Panc1 (cell line): ENCODE data around the gene OR51V1. TPM values are rescaled to one million over a fixed set of nuclear protein-coding genes. Genes with fewer than 3 reads are reported as not detected.

ENCODE experiments used
- ATAC-seq: fragments of 200-7000 bp; cut with Tn5 transposase; 2 replicates; pipeline ENCODE4 v1.9.1; 2020; ENCODE audit warnings: mild to moderate bottlenecking, moderate library complexity
- BruUV-seq: library from RNA; stranded (reverse); fragments of 400-500 nt; replicated peaks from 2 replicates; lab custom pipeline; 2021; lab: Mats Ljungman, UMichigan
- CTCF ChIA-PET: fragments of 300-600 bp; sonication (Branson Sonifier 250); formaldehyde crosslinking; loops from one replicate; lab custom pipeline; 2022; ENCODE audit warnings: antibody characterized with exemption; lab: Charles Lee
- POLR2A ChIA-PET: fragments of 300-600 bp; sonication (Branson Sonifier 250); formaldehyde crosslinking; loops from one replicate; lab custom pipeline; 2022; ENCODE audit warnings: antibody characterized with exemption; lab: Charles Lee
- DNase-seq: peaks from one replicate; pipeline ENCODE4 v3.0.0-alpha.2; 2010; ENCODE audit warnings: low read depth, low spot score
- H3K27ac ChIP-seq: 2 replicates; pipeline ENCODE4 v1.5.1; 2011; ENCODE audit warnings: mild to moderate bottlenecking, low read length, inconsistent platforms
- H3K27me3 ChIP-seq: fragments of 200-500 bp; sonication (Bioruptor generic); 2 replicates; pipeline ENCODE4 v1.6.0; 2014; ENCODE audit warnings: low read length, inconsistent platforms; ENCODE audit not compliant: control insufficient read depth, insufficient read depth
- H3K36me3 ChIP-seq: fragments of 200-500 bp; sonication (Bioruptor generic); 2 replicates; pipeline ENCODE4 v1.5.1; 2014; ENCODE audit warnings: inconsistent platforms, mild to moderate bottlenecking, low read length, moderate library complexity; ENCODE audit not compliant: control insufficient read depth, insufficient read depth
- H3K4me1 ChIP-seq: 2 replicates; pipeline ENCODE4 v1.5.1; 2011; ENCODE audit warnings: inconsistent platforms, mild to moderate bottlenecking, low read length, moderate library complexity; ENCODE audit not compliant: control insufficient read depth, insufficient read depth
- H3K4me3 ChIP-seq, 2 experiments: 2 replicates each; pipeline ENCODE4 v1.5.1; 2011 to 2012; ENCODE audit warnings: low read depth in 2 of 2, low read length in 2 of 2, mild to moderate bottlenecking in 2 of 2, inconsistent platforms in 1 of 2, moderate library complexity in 1 of 2
- H3K9me3 ChIP-seq: fragments of 200-500 bp; sonication (Bioruptor generic); 2 replicates; pipeline ENCODE4 v1.5.1; 2014; ENCODE audit warnings: low read depth, mild to moderate bottlenecking, inconsistent platforms, low read length, moderate library complexity; ENCODE audit not compliant: control insufficient read depth, insufficient read depth
- CTCF ChIP-seq: fragments of 450-650 bp; IDR thresholded peaks from 2 replicates; pipeline ENCODE4 v1.5.1; 2017; ENCODE audit warnings: mild to moderate bottlenecking
- POLR2AphosphoS5 ChIP-seq: IDR thresholded peaks from 2 replicates; pipeline ENCODE4 v1.6.1; 2012; ENCODE audit warnings: mild to moderate bottlenecking, low read depth, low read length, moderate library complexity
- REST ChIP-seq, 2 experiments: IDR thresholded peaks; 2 replicates each; pipeline ENCODE4 v1.6.1; 2011 to 2012; ENCODE audit warnings: low read depth in 2 of 2, control low read depth in 1 of 2, low read length in 1 of 2, mild to moderate bottlenecking in 1 of 2, moderate library complexity in 1 of 2; ENCODE audit not compliant: insufficient read depth in 1 of 2
- SIN3A ChIP-seq: IDR thresholded peaks from 2 replicates; pipeline ENCODE4 v1.6.1; 2012; ENCODE audit warnings: low read depth, mild to moderate bottlenecking, low read length, moderate library complexity, borderline replicate concordance; ENCODE audit not compliant: insufficient read depth
- TCF7L2 ChIP-seq: IDR thresholded peaks from 2 replicates; pipeline ENCODE4 v1.6.1; 2011; ENCODE audit warnings: mild to moderate bottlenecking, low read depth, low read length, inconsistent platforms
- in situ Hi-C: cut with HindIII; loops from 2 replicates; pipeline ENCODE4 v1.10.0; 2016; ENCODE audit warnings: low sequenced_read_pairs, low pct_unique_long_range_greater_than_20kb
- intact Hi-C: fragments of 100-400 bp; cut with micrococcal nuclease; formaldehyde crosslinking; loops from one replicate; pipeline ENCODE4 v1.10.0; 2022; ENCODE audit not compliant: unreplicated experiment
- total RNA-seq: library from RNA; stranded (reverse); gene quantifications from one replicate; pipeline ENCODE4 v1.2.1, GENCODE V29; 2021; ENCODE audit not compliant: unreplicated experiment

The OR51V1 gene
- total RNA-seq, 1 experiment from 2014 or later: not detected

- H3K36me3 ChIP-seq: no peaks in the 10 kb centered on the region
- H3K4me3 ChIP-seq: no peak overlapping the region
- intact Hi-C loops: no loop called here
- H3K27me3 ChIP-seq: peaks cover 4% of the 10 kb centered on the region; the same call in 1 of the 2 replicates
- ChIA-PET POLR2A (no interaction called here), CTCF (no interaction called here)
- no peaks in the 10 kb centered on the region for H3K9me3 ChIP-seq
- ATAC-seq (no peak), DNase-seq (no peak)
- TF ChIP-seq REST (IDR thresholded peaks at IDR 0.05; ENCODE audit: insufficient read depth in 1 of 2, low read depth in 2 of 2, low read length in 1 of 2): no peak
- no peak for TF ChIP-seq CTCF
- TF ChIP-seq SIN3A: no peak
- TF ChIP-seq TCF7L2: no peak
- TF ChIP-seq POLR2AphosphoS5: no peak
- no TSS peak for BruUV-seq
- H3K4me1 ChIP-seq: no peaks in the 10 kb centered on the region
- in situ Hi-C loops: no loop called here
- no peak overlapping the region for H3K27ac ChIP-seq
These were observed 41.0 kb upstream of the OR51V1 start for GRCh38 chr11:5241458-5241857.

GRCh38 chr11:5240458-5240857 is 40.0 kb upstream of the OR51V1 start:
- ChIA-PET POLR2A (no interaction called here), CTCF (no interaction called here)
- no peaks in the 10 kb centered on the region for H3K9me3 ChIP-seq
- H3K36me3 ChIP-seq: no peaks in the 10 kb centered on the region
- no TSS peak for BruUV-seq
- peaks cover 4% of the 10 kb centered on the region; the same call in 1 of the 2 replicates for H3K27me3 ChIP-seq
- H3K4me1 ChIP-seq: no peaks in the 10 kb centered on the region
- intact Hi-C loops (no loop called here), in situ Hi-C loops (no loop called here)
- TF ChIP-seq TCF7L2 (no peak), POLR2AphosphoS5 (no peak), CTCF (no peak), REST (IDR thresholded peaks at IDR 0.05; ENCODE audit: insufficient read depth in 1 of 2, low read depth in 2 of 2, low read length in 1 of 2) (no peak), SIN3A (no peak)
- no peak for ATAC-seq
- DNase-seq: no peak
- H3K4me3 ChIP-seq: no peak overlapping the region
- no peak overlapping the region for H3K27ac ChIP-seq
